ENCODE measurements around the gene STXBP1. TPM values are rescaled to one million over a fixed set of nuclear protein-coding genes. Genes with fewer than 3 reads are reported as not detected.

Gene STXBP1
- total and polyA plus RNA-seq, 9 of the 15 experiments (the other 6 are each of a cell fraction or from before 2014, with no cell fraction given) = 4.6 to 35.1 (median 9.7) TPM

- TF ChIP-seq BCLAF1 (IDR thresholded peaks at IDR 0.05; ENCODE audit: borderline replicate concordance in 1 of 2, control insufficient read depth in 1 of 2, low read depth in 2 of 2, low read length in 1 of 2) (no peak), SMC3 (conservative IDR thresholded peaks at IDR 0.05; ENCODE audit: insufficient read depth, low read depth, low read length) (no peak), CBX1 (IDR thresholded peaks at IDR 0.05; ENCODE audit: low read depth) (peak; percentile 10; the same call in 1 of the 2 replicates), HMGN3 (IDR thresholded peaks at IDR 0.05; ENCODE audit: borderline replicate concordance, extremely low read depth, insufficient read length, low read depth, low read length) (peak; percentile 16), KDM2B (CRISPR knock-in tag; IDR thresholded peaks at IDR 0.05) (no peak), ZNF785 (CRISPR knock-in tag; IDR thresholded peaks at IDR 0.05) (no peak), ZNF184 (CRISPR knock-in tag; IDR thresholded peaks at IDR 0.05) (no peak), ZFX (CRISPR knock-in tag; IDR thresholded peaks at IDR 0.05) (peak; percentile 39), TEAD1 (CRISPR knock-in tag; IDR thresholded peaks at IDR 0.05) (0 out of 4 replicates have a peak, but pooled peaks of 1 of the 2 experiments have one; percentile 8), MXI1 (IDR thresholded peaks at IDR 0.05; ENCODE audit: low read depth, low read length) (peak; percentile 72), HDAC1 (IDR thresholded peaks at IDR 0.05) (peak in 1 of 2 experiments; percentile 73; a peak in 1 of 4 replicates), SOX6 (IDR thresholded peaks at IDR 0.05) (no peak), POLR2G (IDR thresholded peaks at IDR 0.05; ENCODE audit: low read depth, low read length) (peak; percentile 21; the same call in 1 of the 2 replicates), SP2 (IDR thresholded peaks at IDR 0.05; ENCODE audit: extremely low read depth, low read depth, low read length, poor library complexity, severe bottlenecking) (no peak), RBBP5 (IDR thresholded peaks at IDR 0.05; ENCODE audit: borderline replicate concordance, insufficient read depth, low read length, poor library complexity, severe bottlenecking) (peak; percentile 69), ZNF263 (CRISPR knock-in tag; IDR thresholded peaks at IDR 0.05; ENCODE audit: borderline replicate concordance) (peak; percentile 54; the same call in 1 of the 2 replicates), ZNF668 (CRISPR knock-in tag; IDR thresholded peaks at IDR 0.05) (no peak), ZNF282 (CRISPR knock-in tag; IDR thresholded peaks at IDR 0.05) (no peak), IFI16 (CRISPR knock-in tag; IDR thresholded peaks at IDR 0.05) (no peak), RBFOX2 (IDR thresholded peaks at IDR 0.05; ENCODE audit: low read depth, low read length) (peak; percentile 57), ZNF253 (CRISPR knock-in tag; conservative IDR thresholded peaks at IDR 0.05) (no peak), GATAD2B (IDR thresholded peaks at IDR 0.05; ENCODE audit: borderline replicate concordance) (no peak), LARP7 (IDR thresholded peaks at IDR 0.05) (no peak)
- TF ChIP-seq, protein P1, sequence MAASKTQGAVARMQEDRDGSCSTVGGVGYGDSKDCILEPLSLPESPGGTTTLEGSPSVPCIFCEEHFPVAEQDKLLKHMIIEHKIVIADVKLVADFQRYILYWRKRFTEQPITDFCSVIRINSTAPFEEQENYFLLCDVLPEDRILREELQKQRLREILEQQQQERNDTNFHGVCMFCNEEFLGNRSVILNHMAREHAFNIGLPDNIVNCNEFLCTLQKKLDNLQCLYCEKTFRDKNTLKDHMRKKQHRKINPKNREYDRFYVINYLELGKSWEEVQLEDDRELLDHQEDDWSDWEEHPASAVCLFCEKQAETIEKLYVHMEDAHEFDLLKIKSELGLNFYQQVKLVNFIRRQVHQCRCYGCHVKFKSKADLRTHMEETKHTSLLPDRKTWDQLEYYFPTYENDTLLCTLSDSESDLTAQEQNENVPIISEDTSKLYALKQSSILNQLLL (CRISPR knock-in tag; IDR thresholded peaks at IDR 0.05; ENCODE audit: borderline replicate concordance) = no peak
Observed at GRCh38 chr9:127567730-127568617, 44.1 kb upstream of the STXBP1 start (continued).

Measured in K562 (cell line).